Hindlimb muscle (tissue), 1 donor: ENCODE results near the gene AZU1. TPM values are rescaled to one million over a fixed set of nuclear protein-coding genes. Genes with fewer than 3 reads are reported as not detected.
"Not testable (repeated sequence)": the region's sequence is repeated elsewhere in the genome, so short reads cannot be mapped to it uniquely, and the experiment has no call there.

Source experiments
- DNase-seq: peaks from one replicate; pipeline ENCODE4 v3.0.0-alpha.2; 2013
- polyA plus RNA-seq: library from polyadenylated mRNA; unstranded; fragments of 120-200 nt; gene quantifications from one replicate; pipeline ENCODE4 v1.2.1, GENCODE V29; 2013; ENCODE audit not compliant: insufficient read length

The AZU1 gene
- polyA plus RNA-seq, 1 donor, result 3.2 TPM

GRCh38 chr19:810883-811489 lies 16.7 kb upstream of the AZU1 start:
- no peak for DNase-seq

GRCh38 chr19:811506-812048 lies 16.1 kb upstream of the AZU1 start:
- DNase-seq, result no peak

GRCh38 chr19:812049-812746 lies 15.4 kb upstream of the AZU1 start:
- no peak for DNase-seq

GRCh38 chr19:812747-813218 lies 14.9 kb upstream of the AZU1 start:
- DNase-seq, result no peak

GRCh38 chr19:813219-814151 lies 14.2 kb upstream of the AZU1 start:
- no peak for DNase-seq

- no peak for DNase-seq
Observed at GRCh38 chr19:814152-815078, 13.2 kb upstream of the AZU1 start.

GRCh38 chr19:815079-815774 lies 12.4 kb upstream of the AZU1 start:
- no peak for DNase-seq

GRCh38 chr19:815775-816499 lies 11.7 kb upstream of the AZU1 start:
- DNase-seq, result no peak

GRCh38 chr19:816500-816857 lies 11.2 kb upstream of the AZU1 start:
- DNase-seq, result no peak

GRCh38 chr19:820212-820611 lies 7.4 kb upstream of the AZU1 start:
- not testable (repeated sequence) for DNase-seq

GRCh38 chr19:821231-821824 lies 6.3 kb upstream of the AZU1 start:
- no peak for DNase-seq

GRCh38 chr19:821825-822503 lies 5.7 kb upstream of the AZU1 start, which contains the start of gene PLPPR3:
Gene PLPPR3 (minus strand): TSS chr19:821955. CDS start chr19:821559, 396 bp downstream.
- no peak for DNase-seq

- DNase-seq, result no peak
Observed at GRCh38 chr19:823565-824121, 4.0 kb upstream of the AZU1 start.

- no peak for DNase-seq
Observed at GRCh38 chr19:824885-825284, 2.8 kb upstream of the AZU1 start.

GRCh38 chr19:825897-826644 lies 1.6 kb upstream of the AZU1 start:
- DNase-seq, result no peak

GRCh38 chr19:827314-827709 lies 325 bp upstream of the AZU1 start:
- no peak for DNase-seq

- no peak for DNase-seq
Observed at GRCh38 chr19:829129-829758, 1.6 kb downstream of the AZU1 start.
